HFF-Myc (cell line): Measurements from ENCODE around the gene UTP4.

ENCODE experiments used
- DNase-seq: peaks from one replicate; pipeline ENCODE4 v3.0.0-alpha.2; 2011; ENCODE audit warnings: low read depth; ENCODE audit errors: extremely low read depth
- H3K4me3 ChIP-seq: replicated peaks from 2 replicates; pipeline ENCODE4 v1.5.1; 2011; ENCODE audit warnings: low read depth, mild to moderate bottlenecking, control low read depth, low read length
- TF ChIP-seq, protein P1 (sequence below): IDR thresholded peaks from 2 replicates; pipeline ENCODE4 v1.5.1; 2012; ENCODE audit warnings: mild to moderate bottlenecking, low read depth, low read length, control low read depth; ENCODE audit errors: missing control alignments

The UTP4 gene

GRCh38 chr16:69209735-69210134 lies 77.3 kb downstream of the UTP4 start:
- no peak for DNase-seq
- TF ChIP-seq, protein P1, sequence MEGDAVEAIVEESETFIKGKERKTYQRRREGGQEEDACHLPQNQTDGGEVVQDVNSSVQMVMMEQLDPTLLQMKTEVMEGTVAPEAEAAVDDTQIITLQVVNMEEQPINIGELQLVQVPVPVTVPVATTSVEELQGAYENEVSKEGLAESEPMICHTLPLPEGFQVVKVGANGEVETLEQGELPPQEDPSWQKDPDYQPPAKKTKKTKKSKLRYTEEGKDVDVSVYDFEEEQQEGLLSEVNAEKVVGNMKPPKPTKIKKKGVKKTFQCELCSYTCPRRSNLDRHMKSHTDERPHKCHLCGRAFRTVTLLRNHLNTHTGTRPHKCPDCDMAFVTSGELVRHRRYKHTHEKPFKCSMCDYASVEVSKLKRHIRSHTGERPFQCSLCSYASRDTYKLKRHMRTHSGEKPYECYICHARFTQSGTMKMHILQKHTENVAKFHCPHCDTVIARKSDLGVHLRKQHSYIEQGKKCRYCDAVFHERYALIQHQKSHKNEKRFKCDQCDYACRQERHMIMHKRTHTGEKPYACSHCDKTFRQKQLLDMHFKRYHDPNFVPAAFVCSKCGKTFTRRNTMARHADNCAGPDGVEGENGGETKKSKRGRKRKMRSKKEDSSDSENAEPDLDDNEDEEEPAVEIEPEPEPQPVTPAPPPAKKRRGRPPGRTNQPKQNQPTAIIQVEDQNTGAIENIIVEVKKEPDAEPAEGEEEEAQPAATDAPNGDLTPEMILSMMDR: no peak

DNA sequence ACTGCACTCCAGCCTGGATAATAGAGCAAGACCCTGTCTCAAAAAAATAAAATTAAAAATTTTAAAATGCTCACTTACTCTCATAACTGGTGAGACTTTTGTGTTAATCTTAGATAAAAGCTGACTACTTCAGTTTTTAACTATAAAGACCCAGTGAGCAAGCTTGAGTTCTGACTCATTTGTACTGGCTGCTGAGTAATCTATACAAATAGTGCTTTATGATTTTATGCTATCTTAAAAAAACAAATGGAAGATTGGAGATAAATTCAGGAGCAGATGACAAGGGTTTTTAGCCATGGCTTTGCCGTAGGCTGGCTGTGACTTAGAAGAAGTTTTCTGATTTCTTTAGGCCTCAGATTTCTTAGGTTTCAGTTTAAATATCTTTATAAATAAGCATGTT lies 85.0 kb downstream of the UTP4 start:
- DNase-seq: no peak
- no peak overlapping the region for H3K4me3 ChIP-seq
- TF ChIP-seq, protein P1: no peak

More at GRCh38 chr16:69209735-69210134, 77.3 kb downstream of the UTP4 start:
- no peak overlapping the region for H3K4me3 ChIP-seq
